Mesenchymal stem cell (in vitro differentiated cells and primary cell): ENCODE results near the gene ARL17B.
"Not testable (repeated sequence)": the region's sequence is repeated elsewhere in the genome, so short reads cannot be mapped to it uniquely, and the experiment has no call there.

Experiments
- DNase-seq: peaks from one replicate; pipeline ENCODE4 v3.0.0-alpha.2; 2013
- H2AFZ ChIP-seq: one replicate; pipeline ENCODE4 v1.6.1; 2013; ENCODE audit warnings: low read depth, mild to moderate bottlenecking, control low read depth, inconsistent platforms, low read length, moderate library complexity
- H2AK5ac ChIP-seq: 2 replicates; pipeline ENCODE4 v1.6.1; 2013; ENCODE audit warnings: low read length, moderate library complexity, mild to moderate bottlenecking, inconsistent platforms; ENCODE audit not compliant: severe bottlenecking
- H2BK120ac ChIP-seq: one replicate; pipeline ENCODE4 v1.6.1; 2013; ENCODE audit warnings: low read depth, mild to moderate bottlenecking, inconsistent platforms, low read length, moderate library complexity
- H2BK12ac ChIP-seq, 2 experiments: one replicate each; pipeline ENCODE4 v1.6.1; 2013; ENCODE audit warnings: inconsistent platforms in 2 of 2, low read length in 2 of 2, mild to moderate bottlenecking in 2 of 2, moderate library complexity in 2 of 2, control low read depth in 1 of 2
- H2BK15ac ChIP-seq: one replicate; pipeline ENCODE4 v1.6.1; 2013; ENCODE audit warnings: mild to moderate bottlenecking, low read depth, inconsistent platforms; ENCODE audit not compliant: poor library complexity, severe bottlenecking
- H2BK5ac ChIP-seq: 2 replicates; pipeline ENCODE4 v1.6.1; 2013; ENCODE audit warnings: low read depth, mild to moderate bottlenecking, low read length, control low read depth, inconsistent platforms; ENCODE audit not compliant: poor library complexity, severe bottlenecking
- H3K14ac ChIP-seq, 2 experiments: one replicate each; pipeline ENCODE4 v1.6.1; 2013; ENCODE audit warnings: inconsistent platforms in 2 of 2, low read length in 2 of 2, control low read depth in 1 of 2, mild to moderate bottlenecking in 1 of 2, moderate library complexity in 1 of 2
- H3K18ac ChIP-seq, 2 experiments: one replicate each; pipeline ENCODE4 v1.6.1; 2013; ENCODE audit warnings: inconsistent platforms in 2 of 2, low read length in 2 of 2, control low read depth in 1 of 2, low read depth in 1 of 2, mild to moderate bottlenecking in 1 of 2
- H3K23ac ChIP-seq, 2 experiments: one replicate each; pipeline ENCODE4 v1.6.1; 2013; ENCODE audit warnings: inconsistent platforms in 2 of 2, low read length in 2 of 2, mild to moderate bottlenecking in 2 of 2, moderate library complexity in 2 of 2, control low read depth in 1 of 2
- H3K27ac ChIP-seq: 2 replicates; pipeline ENCODE4 v1.5.1; 2013; ENCODE audit warnings: mild to moderate bottlenecking, moderate library complexity, low read length, control low read depth, inconsistent platforms; ENCODE audit not compliant: poor library complexity, severe bottlenecking
- H3K27me3 ChIP-seq, 2 experiments: 2 replicates each; pipeline versions ENCODE4 v1.6.1 to v1.7.0; 2013; ENCODE audit warnings: low read length in 2 of 2, mild to moderate bottlenecking in 2 of 2, moderate library complexity in 2 of 2, control low read depth in 1 of 2, inconsistent platforms in 1 of 2; ENCODE audit not compliant: control insufficient read depth in 1 of 2, insufficient read depth in 1 of 2
- H3K36me3 ChIP-seq, 2 experiments: 2 replicates each; pipeline versions ENCODE4 v1.6.1 to v1.7.0; 2013; ENCODE audit warnings: low read length in 2 of 2, control low read depth in 1 of 2, inconsistent platforms in 1 of 2, low read depth in 1 of 2, mild to moderate bottlenecking in 1 of 2; ENCODE audit not compliant: insufficient read depth in 2 of 2, control insufficient read depth in 1 of 2
- H3K4ac ChIP-seq, 2 experiments: one replicate each; pipeline ENCODE4 v1.6.1; 2013; ENCODE audit warnings: inconsistent platforms in 2 of 2, low read length in 2 of 2, mild to moderate bottlenecking in 2 of 2, moderate library complexity in 2 of 2, control low read depth in 1 of 2, low read depth in 1 of 2
- H3K4me1 ChIP-seq: 2 replicates; pipeline ENCODE4 v1.6.1; 2013; ENCODE audit warnings: low read depth, low read length, control low read depth; ENCODE audit not compliant: control insufficient read depth, insufficient read depth
- H3K4me2 ChIP-seq: 2 replicates; pipeline ENCODE4 v1.6.1; 2013; ENCODE audit warnings: low read length, mild to moderate bottlenecking, inconsistent platforms; ENCODE audit not compliant: poor library complexity, severe bottlenecking
- H3K4me3 ChIP-seq, 2 experiments: 2 replicates each; pipeline versions ENCODE4 v1.5.1 to v1.7.0; 2013; ENCODE audit warnings: low read length in 2 of 2, mild to moderate bottlenecking in 2 of 2, control low read depth in 1 of 2, low read depth in 1 of 2; ENCODE audit not compliant: insufficient read depth in 1 of 2
- H3K79me1 ChIP-seq: replicated peaks from 2 replicates; pipeline ENCODE4 v1.6.1; 2013; ENCODE audit warnings: mild to moderate bottlenecking, control low read depth, low read length, inconsistent platforms; ENCODE audit not compliant: poor library complexity, severe bottlenecking
- H3K9ac ChIP-seq: 2 replicates; pipeline ENCODE4 v1.7.0; 2013; ENCODE audit warnings: mild to moderate bottlenecking, low read length, moderate library complexity
- H3K9me3 ChIP-seq: 2 replicates; pipeline ENCODE4 v1.7.0; 2013; ENCODE audit warnings: mild to moderate bottlenecking, low read length; ENCODE audit not compliant: control insufficient read depth
- H4K8ac ChIP-seq: one replicate; pipeline ENCODE4 v1.6.1; 2013; ENCODE audit warnings: inconsistent platforms, mild to moderate bottlenecking, low read length, moderate library complexity
- H4K91ac ChIP-seq: one replicate; pipeline ENCODE4 v1.6.1; 2013; ENCODE audit warnings: mild to moderate bottlenecking, low read length, inconsistent platforms
- WGBS: methylation state at CpG from one replicate; pipeline ENCODE4 v1.1.7; 2013; ENCODE audit warnings: mixed read lengths; 5-methylcytosine and 5-hydroxymethylcytosine counted together

Gene ARL17B

DNA sequence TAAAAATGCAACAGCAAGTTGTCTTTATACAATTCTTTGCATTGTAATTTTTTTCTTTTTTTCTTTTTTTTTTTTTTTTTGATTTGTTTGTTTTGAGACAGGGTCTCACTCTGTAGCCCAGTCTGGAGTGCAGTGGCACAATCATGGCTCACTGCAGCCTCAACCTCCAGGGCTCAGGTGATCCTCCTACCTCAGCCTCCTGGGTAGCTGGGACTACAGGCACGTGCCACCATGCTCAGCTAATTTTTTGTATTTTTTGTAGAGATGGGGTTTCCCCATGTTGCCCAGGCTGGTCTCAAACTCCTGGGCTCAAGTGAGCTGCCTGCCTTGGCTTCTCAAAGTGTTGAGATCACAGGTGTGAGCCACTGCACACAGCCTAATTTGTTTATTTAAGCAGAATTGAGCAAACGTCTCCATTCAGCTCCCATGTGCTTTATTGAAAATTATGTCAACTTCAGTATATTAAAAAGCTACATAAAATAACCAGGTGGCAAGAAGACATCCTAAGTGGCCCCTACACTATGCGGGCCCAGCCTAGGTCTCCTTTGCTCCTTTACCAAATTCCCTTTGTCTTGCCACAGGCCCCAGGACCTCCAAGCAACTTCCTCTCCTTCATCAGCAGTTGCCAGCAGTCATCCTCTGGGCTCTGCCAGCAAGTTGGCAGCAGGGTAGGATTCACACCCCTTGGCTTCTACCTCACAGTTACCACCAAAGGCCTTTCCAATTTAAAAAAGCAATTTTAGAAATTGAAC lies 84.7 kb downstream of the ARL17B start:
- not testable (repeated sequence) for H3K9ac ChIP-seq

DNA sequence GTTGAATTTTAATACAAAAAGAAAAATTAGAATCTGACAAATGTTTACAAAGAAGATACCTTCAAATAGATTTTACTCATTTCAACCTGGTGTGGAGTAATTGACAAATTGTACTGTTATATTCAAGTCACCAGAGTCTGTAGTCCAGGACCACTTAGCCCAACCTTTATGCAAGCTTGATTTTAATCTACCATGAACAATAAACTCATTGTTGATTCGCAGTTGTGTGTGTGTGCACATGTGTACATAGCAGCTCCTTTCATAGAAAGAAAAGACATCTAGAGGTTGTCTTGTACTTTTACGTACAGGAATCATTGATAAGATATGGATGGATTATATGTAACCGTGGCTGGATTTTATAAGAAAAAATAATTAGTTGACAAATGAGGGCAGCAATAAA lies 87.3 kb downstream of the ARL17B start:
- H2BK5ac ChIP-seq, result no peak overlapping the region
- H3K4me1 ChIP-seq, result no peaks in the 10 kb centered on the region
- H3K79me1 ChIP-seq, result peaks cover 2% of the 10 kb centered on the region
- H3K4ac ChIP-seq, result no peak overlapping the region
- H2AK5ac ChIP-seq, result no peak overlapping the region
- H2BK15ac ChIP-seq, result no peak overlapping the region
- H3K27ac ChIP-seq, result no peak overlapping the region
- 94% methylated on average over 3 of the region's 3 CpGs for WGBS
- DNase-seq, result no peak
- H2BK12ac ChIP-seq, result no peak overlapping the region
- no peak overlapping the region for H3K14ac ChIP-seq
- no peak overlapping the region for H3K4me2 ChIP-seq
- H4K91ac ChIP-seq, result no peak overlapping the region
- no peak overlapping the region for H3K23ac ChIP-seq
- H3K9me3 ChIP-seq, result no peaks in the 10 kb centered on the region
- no peak overlapping the region for H4K8ac ChIP-seq
- H3K9ac ChIP-seq, result no peak overlapping the region
- H2BK120ac ChIP-seq, result no peak overlapping the region
- no peak overlapping the region for H3K18ac ChIP-seq
- H2AFZ ChIP-seq, result no peak overlapping the region
- no peaks in the 10 kb centered on the region for H3K36me3 ChIP-seq
- peaks cover 3 to 22% of the 10 kb centered on the region in 2 experiments for H3K27me3 ChIP-seq
- no peak overlapping the region for H3K4me3 ChIP-seq

More for the DNA sequence above, 84.7 kb downstream of the ARL17B start:
- H3K23ac ChIP-seq, H3K4me2 ChIP-seq, H3K4me1 ChIP-seq, H2BK120ac ChIP-seq, H3K4me3 ChIP-seq, H2BK15ac ChIP-seq, H4K8ac ChIP-seq, H3K79me1 ChIP-seq, H2AFZ ChIP-seq, H3K4ac ChIP-seq, H3K9me3 ChIP-seq, H2BK5ac ChIP-seq, H3K27ac ChIP-seq, H3K18ac ChIP-seq, H3K36me3 ChIP-seq, H3K14ac ChIP-seq, DNase-seq, H2BK12ac ChIP-seq, H4K91ac ChIP-seq: not testable (repeated sequence)
- Histone ChIP-seq H3K27me3 (peaks cover 3 to 14% of the 10 kb centered on the region in 2 experiments), H2AK5ac (peak overlapping the region; percentile 10)
- WGBS, result 89% methylated on average over 3 of the region's 3 CpGs

GRCh38 chr17:46273541-46274236 lies 87.9 kb downstream of the ARL17B start:
- no peak overlapping the region for H2BK12ac ChIP-seq
- H3K14ac ChIP-seq, result no peak overlapping the region
- DNase-seq, result no peak
- no peak overlapping the region for H2AFZ ChIP-seq
- H2BK15ac ChIP-seq, result no peak overlapping the region
- 79% methylated on average over 6 of the region's 6 CpGs for WGBS
- no peak overlapping the region for H2BK5ac ChIP-seq
- no peaks in the 10 kb centered on the region for H3K36me3 ChIP-seq
- H2BK120ac ChIP-seq, result no peak overlapping the region
- H3K23ac ChIP-seq, result no peak overlapping the region
- no peak overlapping the region for H3K4me2 ChIP-seq
- no peak overlapping the region for H2AK5ac ChIP-seq
- no peaks in the 10 kb centered on the region for H3K9me3 ChIP-seq
- no peaks in the 10 kb centered on the region for H3K4me1 ChIP-seq
- H4K91ac ChIP-seq, result no peak overlapping the region
- no peak overlapping the region for H3K4ac ChIP-seq
- H3K27me3 ChIP-seq, result peaks cover 3 to 23% of the 10 kb centered on the region in 2 experiments
- no peak overlapping the region for H3K18ac ChIP-seq
- no peak overlapping the region for H3K4me3 ChIP-seq
- H3K27ac ChIP-seq, result no peak overlapping the region
- peaks cover 2% of the 10 kb centered on the region for H3K79me1 ChIP-seq
- no peak overlapping the region for H3K9ac ChIP-seq
- H4K8ac ChIP-seq, result no peak overlapping the region

- peak overlapping the region; percentile 10 for H4K91ac ChIP-seq
- H3K4me1 ChIP-seq, result peaks cover 15% of the 10 kb centered on the region
- no peak overlapping the region for H4K8ac ChIP-seq
- WGBS, result 56% methylated on average over 4 of the region's 5 CpGs
- H3K18ac ChIP-seq, result no peak overlapping the region
- no peak overlapping the region for H3K23ac ChIP-seq
- no peak for DNase-seq
- H3K27me3 ChIP-seq, result peaks cover 16 to 28% of the 10 kb centered on the region in 2 experiments
- H3K9ac ChIP-seq, result no peak overlapping the region
- no peak overlapping the region for H2BK5ac ChIP-seq
- no peak overlapping the region for H2BK15ac ChIP-seq
- H2AK5ac ChIP-seq, result no peak overlapping the region
- H3K14ac ChIP-seq, result no peak overlapping the region
- H3K4me2 ChIP-seq, result no peak overlapping the region
- no peak overlapping the region for H3K27ac ChIP-seq
- H3K4ac ChIP-seq, result no peak overlapping the region
- no peak overlapping the region for H2BK120ac ChIP-seq
- no peak overlapping the region for H2BK12ac ChIP-seq
- H3K4me3 ChIP-seq, result no peak overlapping the region
- no peak overlapping the region for H2AFZ ChIP-seq
- H3K79me1 ChIP-seq, result no peaks in the 10 kb centered on the region
- no peaks in the 10 kb centered on the region for H3K9me3 ChIP-seq
- H3K36me3 ChIP-seq, result no peaks in the 10 kb centered on the region
Measured at GRCh38 chr17:46270032-46270431, 91.5 kb downstream of the ARL17B start.
